ENCODE data around the gene ARHGAP19. TPM values are rescaled to one million over a fixed set of nuclear protein-coding genes. Genes with fewer than 3 reads are reported as not detected.

The ARHGAP19 gene
- polyA plus RNA-seq, 1 of the 3 experiments (the other 2 are of a cell fraction), result 3.8 TPM

- CTCF ChIA-PET, result interaction anchor here (1.4 kb wide), 1 partner anchor 31 kb away, joined by 3 read pairs; the partner anchor contains the start of gene ARHGAP19
- no peak overlapping the region for H3K4me2 ChIP-seq
- no peaks in the 10 kb centered on the region for H3K4me1 ChIP-seq (ENCODE audit: control insufficient read depth in 1 of 2, insufficient read depth in 2 of 2, low read depth in 1 of 2, low read length in 1 of 2)
- POLR2A ChIA-PET, result no interaction called here
- WGBS (ENCODE audit: low lambda C conversion rate), result 87% methylated on average over 2 of the region's 2 CpGs
- H3K36me3 ChIP-seq (replicated peaks in 1 of 2; ENCODE audit: control insufficient read depth in 1 of 2, insufficient read depth in 2 of 2, low read length in 1 of 2), result peaks cover 0 to 7% of the 10 kb centered on the region in 2 experiments
- DNase-seq, result no peak
- no peaks in the 10 kb centered on the region for H3K9me3 ChIP-seq
- no peaks in the 10 kb centered on the region for H4K20me1 ChIP-seq (ENCODE audit: insufficient read depth)
- H3K9me2 ChIP-seq, result no peaks in the 10 kb centered on the region
- H3K27me3 ChIP-seq (ENCODE audit: insufficient read depth), result no peaks in the 10 kb centered on the region
- no peak overlapping the region for H3K9ac ChIP-seq
- no peak overlapping the region for H2AFZ ChIP-seq (ENCODE audit: low read depth)
- no peak overlapping the region for H3K4me3 ChIP-seq (ENCODE audit: low read depth in 2 of 2, low read length in 1 of 2)
- H3F3A ChIP-seq (replicated peaks; ENCODE audit: insufficient read depth), result peaks cover 5% of the 10 kb centered on the region
- TF ChIP-seq EZH2phosphoT487 (IDR thresholded peaks at IDR 0.05; ENCODE audit: borderline replicate concordance, low read depth), result no peak
- TF ChIP-seq TEAD4 (IDR thresholded peaks at IDR 0.05; ENCODE audit: borderline replicate concordance, insufficient read depth), result no peak
- no peak for TF ChIP-seq MAX (IDR thresholded peaks at IDR 0.05; ENCODE audit: low read depth)
- TF ChIP-seq SMC3 (IDR thresholded peaks at IDR 0.05; ENCODE audit: low read depth, low read length), result no peak
- no peak for TF ChIP-seq NFIC (IDR thresholded peaks at IDR 0.05; ENCODE audit: borderline replicate concordance)
- no peak for TF ChIP-seq RAD21 (IDR thresholded peaks at IDR 0.05; ENCODE audit: low read length)
- no peak for TF ChIP-seq POLR2AphosphoS5 (IDR thresholded peaks at IDR 0.05; ENCODE audit: low read depth, low read length)
- TF ChIP-seq YY1 (IDR thresholded peaks at IDR 0.05; ENCODE audit: low read depth), result no peak
- TF ChIP-seq REST (IDR thresholded peaks at IDR 0.05; ENCODE audit: low read depth, low read length), result no peak
- TF ChIP-seq ZBTB33 (IDR thresholded peaks at IDR 0.05; ENCODE audit: borderline replicate concordance, low read depth), result no peak
- TF ChIP-seq TAF1 (IDR thresholded peaks at IDR 0.05; ENCODE audit: borderline replicate concordance, low read depth, low read length), result no peak
- no peak for TF ChIP-seq CHD2 (IDR thresholded peaks at IDR 0.05; ENCODE audit: low read length, partially characterized antibody)
- no peak for TF ChIP-seq RFX5 (IDR thresholded peaks at IDR 0.05; ENCODE audit: low read length)
- no peak for TF ChIP-seq RXRA (IDR thresholded peaks at IDR 0.05; ENCODE audit: borderline replicate concordance, low read depth)
- TF ChIP-seq FOXM1 (IDR thresholded peaks at IDR 0.05; ENCODE audit: low read depth), result no peak
- TF ChIP-seq USF2 (IDR thresholded peaks at IDR 0.05; ENCODE audit: borderline replicate concordance, low read depth, low read length), result no peak
- TF ChIP-seq SIN3A (IDR thresholded peaks at IDR 0.05; ENCODE audit: borderline replicate concordance, low read depth, low read length), result no peak
- TF ChIP-seq ELF1 (IDR thresholded peaks at IDR 0.05), result no peak
- TF ChIP-seq RCOR1 (IDR thresholded peaks at IDR 0.05; ENCODE audit: low read length), result no peak
- no peaks in the 10 kb centered on the region; the same call in 1 of the 2 replicates for H3K79me2 ChIP-seq (ENCODE audit: insufficient read depth)
- no peak overlapping the region for H3K27ac ChIP-seq (ENCODE audit: low read depth in 2 of 2, low read length in 1 of 2)
Observed at GRCh38 chr10:97261183-97261582, 31.3 kb downstream of the ARHGAP19 start.
